ENCODE results near the gene SLC12A8. TPM values are rescaled to one million over a fixed set of nuclear protein-coding genes. Genes with fewer than 3 reads are reported as not detected.

SLC12A8 gene
- total RNA-seq, 1 donor from 2014 or later, result 3.0 TPM

- Mint-ChIP-seq H3K9me3 (ENCODE audit: unreplicated experiment) (no peaks in the 10 kb centered on the region), H3K27me3 (ENCODE audit: unreplicated experiment) (no peaks in the 10 kb centered on the region), H3K27ac (ENCODE audit: unreplicated experiment) (no peak overlapping the region), H3K4me1 (ENCODE audit: unreplicated experiment) (peaks cover 40% of the 10 kb centered on the region), H3K36me3 (ENCODE audit: unreplicated experiment) (peaks cover 10% of the 10 kb centered on the region), H3K4me3 (ENCODE audit: unreplicated experiment) (no peak overlapping the region)
- TF ChIP-seq CTCF (IDR thresholded peaks at IDR 0.05), result no peak
- DNase-seq (ENCODE audit: extremely low spot score, unreplicated experiment), result no peak
These were observed 167.4 kb downstream of the SLC12A8 start for GRCh38 chr3:125045194-125045593.

- TF ChIP-seq CTCF (IDR thresholded peaks at IDR 0.05), result no peak
- no peak overlapping the region for H3K27ac Mint-ChIP-seq (ENCODE audit: unreplicated experiment)
- no peaks in the 10 kb centered on the region for H3K27me3 Mint-ChIP-seq (ENCODE audit: unreplicated experiment)
These were observed 168.9 kb downstream of the SLC12A8 start for GRCh38 chr3:125043599-125044151.

GRCh38 chr3:125042725-125043406 is 169.7 kb downstream of the SLC12A8 start:
- Mint-ChIP-seq H3K27me3 (ENCODE audit: unreplicated experiment) (no peaks in the 10 kb centered on the region), H3K4me1 (ENCODE audit: unreplicated experiment) (peaks cover 42% of the 10 kb centered on the region), H3K4me3 (ENCODE audit: unreplicated experiment) (no peak overlapping the region), H3K27ac (ENCODE audit: unreplicated experiment) (no peak overlapping the region), H3K9me3 (ENCODE audit: unreplicated experiment) (no peaks in the 10 kb centered on the region), H3K36me3 (ENCODE audit: unreplicated experiment) (peaks cover 6% of the 10 kb centered on the region)
- DNase-seq (ENCODE audit: extremely low spot score, unreplicated experiment), result no peak
- no peak for TF ChIP-seq CTCF (IDR thresholded peaks at IDR 0.05)

More at GRCh38 chr3:125043599-125044151, 168.9 kb downstream of the SLC12A8 start:
- no peak for DNase-seq (ENCODE audit: extremely low spot score, unreplicated experiment)
- Mint-ChIP-seq H3K36me3 (ENCODE audit: unreplicated experiment) (peaks cover 8% of the 10 kb centered on the region), H3K9me3 (ENCODE audit: unreplicated experiment) (no peaks in the 10 kb centered on the region), H3K4me3 (ENCODE audit: unreplicated experiment) (no peak overlapping the region), H3K4me1 (ENCODE audit: unreplicated experiment) (peaks cover 46% of the 10 kb centered on the region)

- DNase-seq (ENCODE audit: extremely low spot score, unreplicated experiment), result no peak
- Mint-ChIP-seq H3K9me3 (ENCODE audit: unreplicated experiment) (peaks cover 8% of the 10 kb centered on the region), H3K36me3 (ENCODE audit: unreplicated experiment) (peaks cover 13% of the 10 kb centered on the region), H3K4me1 (ENCODE audit: unreplicated experiment) (peaks cover 33% of the 10 kb centered on the region), H3K27ac (ENCODE audit: unreplicated experiment) (peak overlapping the region; percentile 61), H3K4me3 (ENCODE audit: unreplicated experiment) (no peak overlapping the region), H3K27me3 (ENCODE audit: unreplicated experiment) (no peaks in the 10 kb centered on the region)
- TF ChIP-seq CTCF (IDR thresholded peaks at IDR 0.05), result no peak
These were observed 173.1 kb downstream of the SLC12A8 start for GRCh38 chr3:125039131-125040100.

Measured in osteocyte (in vitro differentiated cells).